NK-92 (cell line): Measurements from ENCODE around the gene FILIP1L.

Experiments used
- DNase-seq: peaks from one replicate; lab custom pipeline; 2025; ENCODE audit not compliant: unreplicated experiment; lab: John Stamatoyannopoulos, UW

FILIP1L gene

DNA sequence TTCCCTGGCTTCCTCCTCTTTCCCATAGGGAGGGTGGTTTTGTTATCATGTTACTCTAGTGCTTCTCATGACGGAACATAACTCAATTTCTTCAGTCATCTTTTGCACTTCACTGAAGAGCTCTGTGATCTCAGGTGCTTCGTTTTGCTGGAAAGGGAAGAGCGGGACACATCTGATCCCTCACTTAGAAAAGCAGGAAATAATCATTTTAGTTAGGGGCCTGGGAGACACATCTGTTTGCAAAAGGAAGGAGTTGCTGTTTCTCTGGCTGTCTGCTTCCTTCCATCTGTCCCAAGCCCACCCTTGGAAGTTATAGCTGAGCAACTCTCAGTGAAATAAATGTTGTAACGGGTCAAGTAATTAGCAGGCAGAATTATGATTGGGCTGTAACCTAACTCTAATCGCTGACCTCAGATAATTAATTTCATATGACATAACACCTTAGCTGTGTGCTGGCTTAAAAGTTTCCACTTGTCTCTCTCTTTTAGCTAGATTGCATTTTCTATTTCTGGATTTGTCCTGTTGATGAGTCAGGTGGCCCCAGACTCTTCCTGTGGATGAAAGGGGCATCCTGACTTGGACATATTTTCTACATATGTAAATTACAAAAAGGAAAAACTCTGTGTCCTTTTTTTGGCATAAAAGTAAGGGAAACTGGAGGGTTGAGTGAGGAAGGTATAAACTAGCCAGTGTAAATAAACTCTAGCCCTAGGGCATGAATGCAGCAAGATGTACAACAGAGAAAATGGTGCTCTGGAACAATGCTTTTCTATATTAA is 11.0 kb upstream of the FILIP1L start:
- no peak for DNase-seq

DNA sequence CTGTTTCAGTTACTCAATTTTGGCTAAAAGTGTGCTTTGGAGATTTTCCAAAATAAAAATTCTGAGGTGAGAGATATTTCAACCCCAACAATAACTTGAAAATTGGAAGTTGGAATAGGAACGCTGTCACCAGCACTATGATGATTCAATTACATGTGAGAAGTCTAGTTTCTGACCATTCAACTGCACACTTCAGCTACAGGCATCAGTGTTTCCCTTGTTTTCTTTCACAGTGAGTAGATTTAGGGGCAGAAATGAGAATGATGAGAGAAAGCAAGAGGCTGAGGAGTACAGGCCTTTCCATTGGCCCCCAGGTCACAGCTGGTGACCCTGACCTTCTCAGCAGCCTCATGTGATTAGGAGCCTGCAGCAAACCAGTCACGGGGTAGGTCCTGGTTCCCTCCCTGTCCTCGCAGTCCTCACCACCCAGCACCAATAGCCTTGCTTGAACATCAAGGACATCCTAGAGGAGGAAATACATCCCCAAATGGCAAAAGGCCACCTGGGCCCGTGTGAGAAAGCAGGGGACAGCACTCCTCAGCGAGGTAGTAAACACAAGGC is 10.0 kb upstream of the FILIP1L start:
- DNase-seq = no peak

DNA sequence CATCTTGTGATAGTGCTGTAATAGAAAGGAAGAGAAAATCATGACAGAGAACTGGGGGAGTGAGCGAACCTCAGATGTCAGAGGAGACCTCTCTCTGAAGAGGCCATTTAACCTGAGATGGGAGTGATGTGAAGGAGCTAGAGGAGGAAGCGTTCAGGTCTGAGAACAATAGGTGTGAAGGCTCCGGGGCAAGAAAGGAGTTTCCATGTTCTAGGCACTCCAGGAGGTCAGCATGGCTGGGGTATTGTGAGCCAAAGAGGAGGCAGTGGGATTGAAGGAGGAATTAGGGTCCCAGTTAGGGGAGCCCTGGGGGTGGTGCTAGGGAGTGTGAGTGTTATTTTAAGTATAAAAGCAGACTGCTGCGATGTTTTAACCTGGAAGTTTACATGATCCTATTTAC is 8.8 kb upstream of the FILIP1L start:
- no peak for DNase-seq

DNA sequence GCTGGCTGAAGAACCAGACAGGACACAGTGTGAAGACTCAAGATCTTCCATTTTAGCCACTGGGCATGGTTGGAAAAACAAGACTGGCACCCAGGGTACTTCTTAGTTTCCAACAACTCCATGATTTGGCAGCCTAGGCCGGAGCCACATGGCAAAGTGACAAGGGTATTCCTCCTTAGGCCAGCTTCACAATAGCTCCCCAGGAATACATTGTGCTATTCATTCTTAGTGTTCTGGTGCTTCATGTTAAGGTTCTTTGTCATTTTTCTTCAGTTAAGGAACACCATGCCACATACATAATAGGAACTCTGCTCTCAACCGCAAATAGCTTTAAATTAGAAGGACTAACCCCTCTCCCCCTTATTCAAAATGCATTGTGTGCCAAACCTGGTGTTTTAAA is 8.0 kb upstream of the FILIP1L start:
- DNase-seq = no peak

DNA sequence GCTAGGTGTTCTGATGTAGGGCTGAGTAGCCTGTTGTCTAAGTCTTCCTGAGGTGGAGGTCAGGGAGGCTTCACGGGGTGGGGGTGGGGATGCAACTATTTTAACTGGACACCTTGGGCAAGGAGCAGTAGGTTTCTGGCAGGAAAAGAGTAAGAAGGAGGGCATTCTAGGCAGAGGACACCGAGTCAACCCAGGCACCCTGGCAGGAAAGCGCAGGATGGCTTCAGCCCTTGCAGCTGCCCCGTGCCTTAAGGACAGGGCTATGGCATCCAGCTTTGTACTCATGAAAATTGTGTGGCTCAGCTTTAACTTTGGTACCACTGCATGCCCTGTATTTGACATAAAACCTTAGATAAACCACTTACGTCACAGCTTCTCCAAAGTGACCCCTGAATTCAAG is 6.4 kb upstream of the FILIP1L start:
- no peak for DNase-seq

DNA sequence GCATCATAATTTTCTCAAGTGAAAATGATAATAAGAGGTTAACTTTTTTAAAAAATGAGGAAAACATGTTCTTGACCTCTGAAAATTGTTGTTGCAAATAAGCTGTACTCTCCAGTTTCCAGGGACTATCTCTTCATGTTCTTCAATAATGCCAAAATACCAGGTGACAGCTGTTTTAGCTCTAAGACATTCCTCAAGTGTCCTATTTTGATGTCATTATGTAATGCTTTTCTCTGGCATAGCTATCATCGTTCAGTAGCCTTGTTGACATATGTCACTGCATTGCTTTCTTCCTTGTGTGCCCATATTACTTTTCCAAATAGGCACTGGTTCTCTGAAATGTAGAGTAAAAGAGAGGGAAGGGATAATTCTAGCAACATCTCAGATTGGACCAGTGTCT is 5.7 kb upstream of the FILIP1L start:
- no peak for DNase-seq

DNA sequence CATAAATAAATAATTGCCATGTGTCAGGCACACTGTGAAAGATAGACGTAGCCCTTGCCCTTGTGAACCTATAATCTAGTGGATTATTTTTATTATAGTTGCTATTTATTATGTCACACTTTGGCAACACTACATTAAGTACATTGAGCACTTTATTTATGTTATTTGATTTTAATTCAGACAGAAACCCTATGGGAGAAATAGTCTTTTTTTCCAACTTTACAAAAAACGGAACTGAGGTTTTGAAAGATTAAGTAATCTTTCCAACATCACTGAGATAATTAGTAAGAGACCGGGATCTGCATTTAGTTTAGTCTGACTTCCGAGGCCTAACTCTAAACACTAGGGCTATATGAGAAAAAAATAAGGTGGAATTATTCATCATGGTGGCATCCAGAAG is 2.8 kb upstream of the FILIP1L start:
- no peak for DNase-seq

DNA sequence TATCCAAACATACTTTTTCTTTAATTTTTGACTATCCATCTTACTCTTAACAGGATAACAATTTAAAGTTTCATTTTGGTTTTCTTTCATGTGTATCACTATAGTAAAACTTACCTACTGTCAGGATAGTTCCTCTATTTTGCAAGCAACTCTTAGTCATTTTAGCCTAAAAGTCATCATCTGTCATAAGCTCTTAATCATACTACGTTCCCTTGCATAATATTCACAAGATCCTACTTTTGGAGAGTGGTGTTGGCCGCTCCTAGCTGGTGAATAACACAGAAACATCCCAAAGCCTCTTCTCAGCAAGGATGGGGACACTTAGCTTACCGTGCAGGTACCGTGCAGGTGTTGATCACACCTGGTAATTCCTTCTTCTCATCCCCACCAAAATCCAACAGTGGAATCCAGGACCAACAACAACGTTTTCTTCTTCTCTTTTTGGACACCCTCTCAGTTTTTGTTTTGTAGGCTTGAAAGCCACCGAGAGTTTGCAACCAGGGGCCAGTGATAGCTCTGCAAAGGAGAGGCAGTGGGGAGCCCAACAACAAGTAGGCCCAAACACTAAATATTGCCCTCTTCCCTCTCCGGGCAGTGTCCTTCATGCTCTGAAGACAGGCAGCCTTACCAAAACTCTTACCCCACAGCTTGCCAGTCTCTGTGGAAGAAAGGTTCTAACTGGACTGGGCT is 433 bp downstream of the FILIP1L start:
- no peak for DNase-seq

DNA sequence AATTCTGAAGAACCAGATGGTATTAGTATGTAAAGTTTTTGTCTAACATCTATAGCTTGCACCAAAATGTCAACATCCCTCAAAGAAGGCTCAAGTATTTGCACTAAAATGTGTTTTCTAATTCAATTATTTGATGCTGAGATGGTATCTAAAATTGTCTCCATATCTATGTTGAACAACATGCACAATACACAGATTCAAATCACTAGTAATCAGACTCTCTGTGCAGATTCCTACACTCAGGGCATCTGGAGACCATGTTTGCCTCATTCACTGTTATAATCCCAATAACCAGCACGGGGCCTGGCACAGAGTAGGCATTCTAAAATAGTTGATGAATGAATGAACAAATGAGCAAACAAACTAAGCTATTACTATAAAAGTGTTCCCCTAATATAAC is 2.6 kb downstream of the FILIP1L start:
- no peak for DNase-seq

DNA sequence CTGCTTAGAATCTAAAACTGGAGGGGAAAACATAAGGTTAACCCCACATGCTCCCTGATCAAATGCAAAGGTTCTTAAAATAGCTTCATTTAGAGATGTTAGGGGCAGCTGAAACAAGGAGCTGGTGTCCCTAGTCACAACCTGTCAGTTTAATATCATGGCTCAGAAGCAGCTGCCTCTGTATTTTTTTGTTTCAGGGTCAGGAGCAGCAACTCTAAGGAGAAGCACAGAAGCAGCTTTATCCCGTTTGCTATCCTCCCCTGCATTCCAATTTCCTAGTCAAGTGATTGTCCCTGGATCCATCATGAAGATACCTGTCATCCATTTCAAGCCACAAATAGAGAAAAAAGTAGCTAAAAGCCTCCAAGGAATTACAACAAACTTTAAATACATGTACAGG is 4.1 kb downstream of the FILIP1L start:
- DNase-seq = no peak

DNA sequence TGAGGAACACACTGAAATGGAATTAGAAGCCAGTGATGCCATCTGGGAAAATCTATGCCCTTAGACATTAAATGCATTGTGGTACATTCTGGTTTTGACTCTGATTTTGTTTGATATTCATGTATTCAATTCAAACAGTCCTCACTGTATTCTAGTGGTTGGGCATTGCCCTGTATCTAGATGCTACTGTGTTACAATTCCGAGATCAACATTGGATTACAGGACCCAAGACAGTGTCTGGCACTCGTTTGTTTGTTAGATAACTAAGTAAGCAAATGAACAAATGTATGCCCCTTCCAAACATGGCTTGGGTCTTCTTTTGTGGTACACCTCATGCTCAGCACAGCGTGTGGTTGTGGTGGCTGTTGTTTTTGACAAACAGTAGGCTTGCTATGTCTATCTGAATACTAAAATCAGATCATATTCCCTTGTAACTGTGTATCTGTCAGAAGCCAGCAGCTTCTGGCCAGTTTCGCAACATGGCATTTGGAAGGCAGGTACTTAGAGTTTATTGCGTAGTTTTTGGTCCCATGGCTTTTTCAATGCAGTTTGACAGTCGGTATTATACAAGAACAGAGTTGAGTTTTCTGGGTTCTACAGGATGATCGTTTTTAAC is 5.7 kb downstream of the FILIP1L start:
- no peak for DNase-seq

DNA sequence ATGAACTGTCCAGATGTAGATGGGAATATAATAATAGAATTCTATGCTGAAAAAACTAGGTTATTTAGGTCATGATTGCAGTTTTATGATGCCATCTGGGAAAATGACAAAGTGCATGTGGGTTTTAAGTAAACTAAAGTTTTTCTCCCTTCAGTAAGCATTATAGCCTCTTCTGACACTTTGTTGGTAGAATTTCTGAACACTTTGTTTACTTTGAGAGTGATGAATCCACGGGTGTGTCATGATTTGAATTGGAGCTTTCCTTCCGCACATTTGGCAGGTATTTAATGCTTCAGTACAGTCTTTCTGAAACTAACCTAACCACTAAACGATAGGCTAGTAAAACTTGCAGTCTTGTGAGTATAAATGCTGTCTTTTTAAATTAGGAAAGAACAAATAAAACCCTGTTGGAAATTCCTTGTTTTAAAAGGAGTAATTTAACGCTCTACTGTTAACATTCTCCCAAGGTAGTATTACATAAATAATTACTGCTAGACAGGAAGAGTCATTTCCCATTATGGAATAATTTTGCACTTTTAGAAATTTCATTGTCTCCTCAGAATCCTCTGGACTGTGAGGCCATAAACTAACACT is 7.0 kb downstream of the FILIP1L start:
- DNase-seq = no peak

DNA sequence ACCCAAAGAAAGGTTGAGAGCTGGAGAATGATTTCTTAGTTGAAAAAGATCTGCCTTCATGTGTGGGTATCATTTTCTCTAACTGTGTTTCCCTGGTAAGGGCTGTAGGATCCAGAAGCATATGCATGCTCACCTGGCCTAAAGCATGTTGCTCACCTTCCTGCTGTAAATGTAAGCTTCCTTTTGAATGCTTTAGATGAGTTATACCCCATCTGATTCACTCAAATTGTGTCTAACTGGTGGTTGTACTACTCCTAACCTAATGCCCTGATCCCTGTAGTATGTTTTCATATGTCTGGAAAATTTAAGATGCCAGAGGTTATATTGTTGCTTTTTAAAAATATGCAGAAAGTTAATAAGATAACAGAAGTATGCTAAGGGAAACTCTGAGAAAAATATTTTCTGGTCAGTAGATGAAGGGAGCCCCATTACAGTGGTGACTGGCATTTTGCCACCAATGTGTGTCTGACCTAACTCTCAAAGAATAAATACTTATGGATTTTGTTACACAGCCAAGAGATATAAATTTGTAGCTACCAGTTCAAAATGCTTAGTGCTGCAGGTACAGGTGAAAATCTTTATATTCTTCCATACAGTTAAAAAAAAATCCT is 7.7 kb downstream of the FILIP1L start:
- no peak for DNase-seq

DNA sequence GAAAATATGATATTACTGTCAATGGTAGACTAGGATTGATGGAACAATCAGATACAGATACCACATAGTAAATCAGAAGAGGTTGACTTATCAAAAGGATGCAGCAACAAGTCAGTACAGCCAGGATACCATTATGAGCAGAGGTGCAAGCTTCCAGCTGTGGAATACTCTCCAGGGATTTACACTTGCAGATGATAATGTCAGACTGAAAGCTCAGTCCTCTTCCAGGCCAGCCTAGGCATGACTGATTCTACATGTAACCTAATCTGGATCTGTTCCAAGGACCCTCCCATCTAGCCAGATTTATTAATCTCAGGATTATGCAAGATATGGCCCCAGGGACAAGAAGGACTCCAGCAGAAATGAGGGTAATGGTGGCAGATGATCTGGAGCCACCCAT is 8.2 kb downstream of the FILIP1L start:
- no peak for DNase-seq

DNA sequence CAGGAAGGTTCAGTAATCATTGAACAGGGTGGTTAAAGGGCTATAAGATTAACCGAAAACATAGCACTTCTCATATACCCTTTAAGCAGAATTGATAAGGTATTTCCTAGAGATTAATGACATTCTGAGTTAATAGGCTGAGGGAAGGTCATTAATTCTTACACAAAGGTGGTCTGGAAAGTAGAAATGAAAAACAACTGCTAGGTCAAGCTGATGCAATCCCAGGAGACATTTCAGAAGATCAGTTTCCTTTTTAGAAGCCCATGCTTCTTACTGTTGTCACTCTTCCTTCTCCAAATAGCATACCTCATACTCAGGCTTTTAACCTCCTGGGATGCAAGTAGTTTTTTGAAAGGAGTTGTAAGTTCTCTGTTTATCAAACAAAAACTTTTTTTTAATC is 8.8 kb downstream of the FILIP1L start:
- DNase-seq = no peak

DNA sequence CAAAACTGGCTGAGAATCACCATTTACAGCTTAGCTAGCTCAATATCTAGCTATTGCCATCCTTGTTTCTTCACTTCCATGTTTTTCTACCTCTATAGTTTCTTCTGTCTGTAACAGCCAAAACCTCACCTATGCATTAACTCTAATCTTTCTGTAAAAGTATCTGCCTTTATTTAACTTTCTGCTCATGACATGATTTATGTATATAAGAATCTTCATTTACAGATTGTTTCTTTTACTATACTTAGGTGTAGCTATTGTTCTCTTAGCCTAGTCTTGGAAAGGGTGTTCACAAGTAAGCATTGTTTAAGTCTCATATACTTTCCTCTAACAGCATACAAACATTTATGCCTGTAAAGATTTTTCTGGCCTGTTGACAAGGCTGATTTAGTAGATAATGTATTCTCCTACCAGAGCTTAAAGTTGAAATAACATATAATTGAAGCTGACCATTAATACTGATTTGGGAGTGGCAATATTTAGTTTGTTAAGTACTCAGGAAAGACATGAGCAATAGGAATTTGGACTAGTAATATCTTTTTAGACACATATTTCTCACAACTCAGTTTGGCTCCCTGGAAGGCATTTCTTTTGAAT is 9.4 kb downstream of the FILIP1L start:
- DNase-seq = no peak

DNA sequence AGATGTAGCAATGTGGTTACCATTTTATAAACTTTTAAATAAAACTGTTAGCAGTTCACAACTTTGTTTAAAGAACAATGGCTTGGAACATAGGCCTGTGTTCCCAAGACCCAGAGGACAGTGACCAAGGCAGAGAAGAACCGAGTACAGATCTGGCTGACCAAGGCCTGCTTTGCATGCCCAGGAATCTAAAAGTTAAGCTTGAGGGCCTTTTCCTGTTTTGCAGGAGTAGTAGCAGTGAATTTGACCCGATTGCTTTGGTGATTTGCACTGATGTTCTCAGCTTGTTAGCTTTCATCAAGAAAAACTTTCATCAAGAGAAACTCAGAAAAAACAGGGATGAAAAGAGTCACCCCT is 9.9 kb downstream of the FILIP1L start:
- DNase-seq = no peak

DNA sequence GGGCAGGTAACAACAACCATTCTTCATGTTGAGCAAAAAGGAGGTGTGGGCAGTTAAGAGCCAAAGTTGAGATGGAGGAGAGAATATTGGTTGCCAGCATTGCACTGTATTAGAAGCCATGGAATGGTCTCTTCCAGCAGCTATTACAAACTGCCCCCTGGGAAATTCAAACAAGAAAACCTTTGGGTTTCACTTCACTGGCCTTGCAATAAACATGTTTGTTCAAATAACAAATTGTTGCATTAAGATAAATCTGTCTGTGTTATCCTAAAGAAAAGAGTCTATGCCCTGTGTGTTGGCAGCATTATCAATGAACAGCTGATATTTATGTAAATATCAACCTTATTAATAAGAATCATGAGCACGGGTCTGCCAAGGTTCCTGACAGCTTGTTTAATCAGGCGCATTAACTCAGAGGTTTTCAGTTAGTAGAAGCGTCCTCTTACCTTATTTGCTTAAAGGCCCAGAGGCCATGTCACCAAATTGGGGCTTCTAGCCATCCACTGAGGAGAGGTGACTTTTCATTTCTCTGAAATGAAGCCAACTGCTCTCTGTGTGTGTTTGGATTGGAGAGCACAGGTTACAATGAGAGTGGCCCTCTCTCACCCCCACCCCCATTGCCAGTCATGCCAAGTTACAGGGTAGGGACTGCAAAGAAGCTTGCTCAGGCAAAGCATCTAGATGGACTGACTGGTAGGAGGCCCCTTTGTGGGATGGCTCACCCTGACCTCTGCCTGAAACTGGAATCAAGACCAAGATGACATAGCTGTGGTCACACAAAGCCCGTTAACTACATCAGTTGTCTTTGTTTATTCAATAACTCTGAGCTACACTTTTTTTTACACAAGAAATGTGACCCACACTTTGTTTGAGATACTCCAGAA is 10.5 kb downstream of the FILIP1L start:
- DNase-seq = no peak

DNA sequence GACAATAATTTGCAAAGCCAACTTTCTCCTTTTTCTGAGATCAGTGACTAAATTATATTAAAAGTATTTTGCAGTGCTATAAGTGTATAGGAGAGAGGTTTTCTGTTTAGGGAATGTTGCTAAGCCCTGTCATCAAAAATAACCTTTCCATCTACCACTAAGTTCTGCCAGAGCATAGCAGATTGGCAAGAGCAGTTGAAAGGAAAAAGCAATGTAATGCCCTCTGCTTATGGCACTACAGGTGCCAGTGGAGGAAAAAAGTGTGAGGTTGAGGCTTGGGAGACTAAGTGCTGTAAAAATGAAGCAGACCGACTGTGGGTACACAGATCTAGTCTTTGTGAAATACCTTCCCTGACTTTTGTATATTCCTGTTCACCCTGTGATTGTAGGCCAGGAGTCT is 11.5 kb downstream of the FILIP1L start:
- no peak for DNase-seq

DNA sequence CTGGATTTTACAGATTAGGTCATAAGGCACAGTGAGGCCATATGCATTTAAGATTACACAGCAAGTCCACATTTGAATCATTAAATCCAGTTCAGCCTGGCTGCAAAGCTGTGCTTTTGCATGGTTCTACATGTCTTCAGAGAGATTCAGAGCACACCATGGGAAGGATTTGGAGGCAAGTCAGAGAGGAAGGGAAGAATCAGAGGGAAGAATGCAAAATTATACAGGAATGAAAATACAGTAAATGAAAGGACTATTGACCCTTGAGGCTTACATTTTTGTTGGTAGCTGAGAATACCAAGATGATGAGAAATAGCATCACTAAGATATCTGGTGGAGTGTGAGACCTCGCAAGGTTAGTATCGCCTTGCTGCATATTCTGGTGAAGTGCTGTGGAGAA is 13.9 kb downstream of the FILIP1L start:
- no peak for DNase-seq
